K562 (cell line): ENCODE measurements around the gene EPHB4. TPM values are rescaled to one million over a fixed set of nuclear protein-coding genes. Genes with fewer than 3 reads are reported as not detected.

Experiments
- GABPA ChIP-seq: fragments of 200-800 bp; sonication (Bioruptor generic); conservative IDR thresholded peaks from 2 replicates; pipeline ENCODE4 v1.6.1; 2016; ENCODE audit warnings: low read depth, missing genetic modification characterization, missing compliant biosample characterization
- HDAC1 ChIP-seq, 2 experiments: fragments of 450-650 bp; IDR thresholded peaks; 2 replicates each; pipeline ENCODE4 v1.6.1; 2016 to 2017; ENCODE audit warnings: inconsistent platforms in 1 of 2, mild to moderate bottlenecking in 1 of 2, moderate library complexity in 1 of 2
- HDAC2 ChIP-seq: fragments of 450-650 bp; IDR thresholded peaks from 2 replicates; pipeline ENCODE4 v1.6.1; 2016; ENCODE audit warnings: mild to moderate bottlenecking
- KHSRP ChIP-seq: fragments of 450-650 bp; IDR thresholded peaks from 2 replicates; pipeline ENCODE4 v1.6.1; 2017
- NBN ChIP-seq: fragments of 450-650 bp; IDR thresholded peaks from 2 replicates; pipeline ENCODE4 v1.6.1; 2016; ENCODE audit warnings: low read depth, mild to moderate bottlenecking
- PHF20 ChIP-seq: fragments of 450-650 bp; IDR thresholded peaks from 2 replicates; pipeline ENCODE4 v1.6.1; 2018; ENCODE audit not compliant: partially characterized antibody
- POLR2A ChIP-seq: fragments of 450-650 bp; conservative IDR thresholded peaks from 2 replicates; pipeline ENCODE4 v1.6.1; 2016
- POLR3G ChIP-seq: IDR thresholded peaks from 2 replicates; pipeline ENCODE4 v1.6.1; 2011; ENCODE audit not compliant: insufficient read length, insufficient replicate concordance; ENCODE audit errors: extremely low read depth
- SAFB2 ChIP-seq: fragments of 200-400 bp; formaldehyde crosslinking; IDR thresholded peaks from 2 replicates; pipeline ENCODE4 v1.6.1; 2018; ENCODE audit warnings: borderline replicate concordance, low read length, low read depth, moderate library complexity; ENCODE audit not compliant: severe bottlenecking
- TCF7 ChIP-seq: sonication (generic); IDR thresholded peaks from 2 replicates; pipeline ENCODE4 v1.6.1; 2016; ENCODE audit warnings: antibody characterized with exemption, borderline replicate concordance
- TEAD1 ChIP-seq, 2 experiments: fragments of 450-650 bp in 1 of 2; sonication (generic) in 1 of 2; formaldehyde crosslinking; IDR thresholded peaks; 2 replicates each; pipeline versions ENCODE4 v1.4.0 to v1.8.0; 2020 to 2022; ENCODE audit warnings: mild to moderate bottlenecking in 2 of 2, missing genetic modification reagents in 1 of 2
- ZNF77 ChIP-seq: fragments of 250-450 bp; sonication (Bioruptor Pico); IDR thresholded peaks from 2 replicates; pipeline ENCODE4 v1.5.0; 2020
- polyA plus RNA-seq, 8 experiments: library from polyadenylated mRNA; depleted of rRNA in 4 of 8; stranded (reverse) in 5 of 8; unstranded in 3 of 8; fragments of >200 nt; fragmentation: Nextera tagmentation in 2 of 8; fragmentation: Illumina TruSeq in 1 of 8; extraction: Ambion mirVana in 2 of 8; extraction: Trizol in 1 of 8; gene quantifications; 2 replicates each; pipeline versions ENCODE4 v1.2.1 to v1.2.3, GENCODE V29; 2011 to 2014; ENCODE audit warnings: inconsistent platforms in 1 of 8, missing spikeins in 1 of 8
- total RNA-seq, 7 experiments: library from RNA; depleted of rRNA in 6 of 7; stranded (reverse); fragments of >200 nt in 6 of 7; fragmentation: Illumina TruSeq in 2 of 7; extraction: Trizol in 2 of 7; gene quantifications; 2 replicates each; pipeline versions ENCODE4 v1.2.1 to v1.2.3, GENCODE V29; 2011 to 2021; ENCODE audit warnings: low replicate concordance in 1 of 7
- TF ChIP-seq, protein P1 (sequence below), 3 experiments: fragments of 200-800 bp in 1 of 3; fragments of 250-450 bp in 1 of 3; fragments of 450-650 bp in 1 of 3; sonication (Bioruptor Pico) in 1 of 3; sonication (Bioruptor generic) in 1 of 3; formaldehyde crosslinking in 1 of 3; IDR thresholded peaks; 2 replicates each; pipeline versions ENCODE4 v1.6.1 to v1.8.0; 2016 to 2022; ENCODE audit warnings: mild to moderate bottlenecking in 2 of 3, missing genetic modification characterization in 2 of 3, missing compliant biosample characterization in 1 of 3, moderate library complexity in 1 of 3
- TF ChIP-seq, protein P2 (sequence below): sonication (generic); formaldehyde crosslinking; IDR thresholded peaks from 2 replicates; pipeline ENCODE4 v1.8.0; 2022; ENCODE audit warnings: mild to moderate bottlenecking, missing genetic modification reagents
- TF ChIP-seq, protein P3 (sequence below): fragments of 250-450 bp; sonication (Bioruptor Pico); IDR thresholded peaks from 2 replicates; pipeline ENCODE4 v1.5.0; 2020; ENCODE audit warnings: mild to moderate bottlenecking, borderline replicate concordance
- TF ChIP-seq, protein P4 (sequence below), 2 experiments: fragments of 450-650 bp; IDR thresholded peaks; 2 replicates each; pipeline ENCODE4 v1.6.1; 2018; ENCODE audit warnings: mild to moderate bottlenecking in 2 of 2, low read depth in 1 of 2; ENCODE audit not compliant: partially characterized antibody in 2 of 2

Gene EPHB4
- total and polyA plus RNA-seq, 9 of the 15 experiments (the other 6 are each of a cell fraction or from before 2014, with no cell fraction given): 1.2 to 82.1 (median 37.9) TPM

DNA sequence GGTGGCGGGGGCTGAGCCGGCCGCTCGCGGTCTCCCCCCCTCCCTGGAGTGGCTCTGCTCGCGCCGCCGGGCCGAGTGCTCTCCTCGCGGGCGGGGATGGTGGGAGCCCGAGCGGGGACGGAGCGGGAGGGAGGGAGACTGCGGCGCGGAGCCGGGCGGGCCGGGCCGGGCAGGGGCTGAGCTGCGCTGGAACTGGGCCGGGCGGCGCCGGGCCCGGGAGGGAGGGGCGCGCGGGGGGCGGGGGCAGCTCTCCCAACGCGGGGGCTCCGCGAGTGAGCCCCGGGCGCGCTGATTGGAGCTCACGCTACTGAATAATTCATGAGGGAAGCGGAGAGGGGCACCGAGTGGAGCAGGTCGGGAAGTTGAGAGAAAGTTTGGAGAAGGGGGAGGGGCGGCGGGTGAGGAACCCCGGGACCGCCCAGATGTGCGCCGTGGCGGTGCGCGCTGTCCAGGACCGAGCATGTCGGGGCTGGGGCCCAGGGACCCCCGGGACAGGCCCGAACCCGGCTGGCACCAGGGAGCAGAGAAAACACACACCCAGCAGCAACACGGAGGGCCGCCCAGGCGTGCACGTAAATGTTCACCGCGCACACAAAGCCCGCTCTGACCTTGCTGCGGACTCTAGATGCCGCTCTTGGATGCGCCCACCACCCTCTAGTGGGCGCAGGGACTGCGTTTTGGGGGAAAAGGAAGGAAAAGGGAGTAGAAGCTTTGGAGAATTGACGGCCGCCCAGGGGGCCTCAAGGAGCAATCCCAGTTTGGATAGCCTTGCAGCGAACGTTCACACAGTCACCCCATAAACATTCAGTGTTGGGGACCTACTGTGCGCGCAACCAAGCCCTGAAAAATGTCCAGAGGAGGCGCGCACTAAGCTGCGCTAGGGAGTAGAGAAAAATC, at the start of gene EPHB4 (continued):
- TF ChIP-seq, protein P1, sequence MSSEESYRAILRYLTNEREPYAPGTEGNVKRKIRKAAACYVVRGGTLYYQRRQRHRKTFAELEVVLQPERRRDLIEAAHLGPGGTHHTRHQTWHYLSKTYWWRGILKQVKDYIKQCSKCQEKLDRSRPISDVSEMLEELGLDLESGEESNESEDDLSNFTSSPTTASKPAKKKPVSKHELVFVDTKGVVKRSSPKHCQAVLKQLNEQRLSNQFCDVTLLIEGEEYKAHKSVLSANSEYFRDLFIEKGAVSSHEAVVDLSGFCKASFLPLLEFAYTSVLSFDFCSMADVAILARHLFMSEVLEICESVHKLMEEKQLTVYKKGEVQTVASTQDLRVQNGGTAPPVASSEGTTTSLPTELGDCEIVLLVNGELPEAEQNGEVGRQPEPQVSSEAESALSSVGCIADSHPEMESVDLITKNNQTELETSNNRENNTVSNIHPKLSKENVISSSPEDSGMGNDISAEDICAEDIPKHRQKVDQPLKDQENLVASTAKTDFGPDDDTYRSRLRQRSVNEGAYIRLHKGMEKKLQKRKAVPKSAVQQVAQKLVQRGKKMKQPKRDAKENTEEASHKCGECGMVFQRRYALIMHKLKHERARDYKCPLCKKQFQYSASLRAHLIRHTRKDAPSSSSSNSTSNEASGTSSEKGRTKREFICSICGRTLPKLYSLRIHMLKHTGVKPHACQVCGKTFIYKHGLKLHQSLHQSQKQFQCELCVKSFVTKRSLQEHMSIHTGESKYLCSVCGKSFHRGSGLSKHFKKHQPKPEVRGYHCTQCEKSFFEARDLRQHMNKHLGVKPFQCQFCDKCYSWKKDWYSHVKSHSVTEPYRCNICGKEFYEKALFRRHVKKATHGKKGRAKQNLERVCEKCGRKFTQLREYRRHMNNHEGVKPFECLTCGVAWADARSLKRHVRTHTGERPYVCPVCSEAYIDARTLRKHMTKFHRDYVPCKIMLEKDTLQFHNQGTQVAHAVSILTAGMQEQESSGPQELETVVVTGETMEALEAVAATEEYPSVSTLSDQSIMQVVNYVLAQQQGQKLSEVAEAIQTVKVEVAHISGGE (CRISPR knock-in tag; IDR thresholded peaks at IDR 0.05): 0 out of 6 replicates have a peak, but pooled peaks of 1 of the 3 experiments have one; percentile 8
- TF ChIP-seq ZNF77 (CRISPR knock-in tag) (no peak), TCF7 (no peak; the same call in 1 of the 2 replicates), PHF20 (peak; percentile 21), KHSRP (no peak), SAFB2 (no peak), GABPA (tag) (no peak; the same call in 1 of the 2 replicates), NBN (peak; percentile 74; the same call in 1 of the 2 replicates), POLR3G (no peak), POLR2A (peak; percentile 74), TEAD1 (CRISPR knock-in tag; IDR thresholded peaks at IDR 0.05) (peak in 1 of 2 experiments; percentile 45; a peak in 1 of 4 replicates), HDAC1 (IDR thresholded peaks at IDR 0.05) (peak in 1 of 2 experiments; percentile 84; a peak in 2 of 4 replicates), HDAC2 (peak; percentile 88)
- TF ChIP-seq, protein P2, sequence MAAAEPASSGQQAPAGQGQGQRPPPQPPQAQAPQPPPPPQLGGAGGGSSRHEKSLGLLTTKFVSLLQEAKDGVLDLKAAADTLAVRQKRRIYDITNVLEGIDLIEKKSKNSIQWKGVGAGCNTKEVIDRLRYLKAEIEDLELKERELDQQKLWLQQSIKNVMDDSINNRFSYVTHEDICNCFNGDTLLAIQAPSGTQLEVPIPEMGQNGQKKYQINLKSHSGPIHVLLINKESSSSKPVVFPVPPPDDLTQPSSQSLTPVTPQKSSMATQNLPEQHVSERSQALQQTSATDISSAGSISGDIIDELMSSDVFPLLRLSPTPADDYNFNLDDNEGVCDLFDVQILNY: 0 out of 2 replicates have a peak, but pooled peaks have one; percentile 32
- TF ChIP-seq, protein P3, sequence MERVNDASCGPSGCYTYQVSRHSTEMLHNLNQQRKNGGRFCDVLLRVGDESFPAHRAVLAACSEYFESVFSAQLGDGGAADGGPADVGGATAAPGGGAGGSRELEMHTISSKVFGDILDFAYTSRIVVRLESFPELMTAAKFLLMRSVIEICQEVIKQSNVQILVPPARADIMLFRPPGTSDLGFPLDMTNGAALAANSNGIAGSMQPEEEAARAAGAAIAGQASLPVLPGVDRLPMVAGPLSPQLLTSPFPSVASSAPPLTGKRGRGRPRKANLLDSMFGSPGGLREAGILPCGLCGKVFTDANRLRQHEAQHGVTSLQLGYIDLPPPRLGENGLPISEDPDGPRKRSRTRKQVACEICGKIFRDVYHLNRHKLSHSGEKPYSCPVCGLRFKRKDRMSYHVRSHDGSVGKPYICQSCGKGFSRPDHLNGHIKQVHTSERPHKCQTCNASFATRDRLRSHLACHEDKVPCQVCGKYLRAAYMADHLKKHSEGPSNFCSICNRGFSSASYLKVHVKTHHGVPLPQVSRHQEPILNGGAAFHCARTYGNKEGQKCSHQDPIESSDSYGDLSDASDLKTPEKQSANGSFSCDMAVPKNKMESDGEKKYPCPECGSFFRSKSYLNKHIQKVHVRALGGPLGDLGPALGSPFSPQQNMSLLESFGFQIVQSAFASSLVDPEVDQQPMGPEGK (CRISPR knock-in tag): no peak
- TF ChIP-seq, protein P4, sequence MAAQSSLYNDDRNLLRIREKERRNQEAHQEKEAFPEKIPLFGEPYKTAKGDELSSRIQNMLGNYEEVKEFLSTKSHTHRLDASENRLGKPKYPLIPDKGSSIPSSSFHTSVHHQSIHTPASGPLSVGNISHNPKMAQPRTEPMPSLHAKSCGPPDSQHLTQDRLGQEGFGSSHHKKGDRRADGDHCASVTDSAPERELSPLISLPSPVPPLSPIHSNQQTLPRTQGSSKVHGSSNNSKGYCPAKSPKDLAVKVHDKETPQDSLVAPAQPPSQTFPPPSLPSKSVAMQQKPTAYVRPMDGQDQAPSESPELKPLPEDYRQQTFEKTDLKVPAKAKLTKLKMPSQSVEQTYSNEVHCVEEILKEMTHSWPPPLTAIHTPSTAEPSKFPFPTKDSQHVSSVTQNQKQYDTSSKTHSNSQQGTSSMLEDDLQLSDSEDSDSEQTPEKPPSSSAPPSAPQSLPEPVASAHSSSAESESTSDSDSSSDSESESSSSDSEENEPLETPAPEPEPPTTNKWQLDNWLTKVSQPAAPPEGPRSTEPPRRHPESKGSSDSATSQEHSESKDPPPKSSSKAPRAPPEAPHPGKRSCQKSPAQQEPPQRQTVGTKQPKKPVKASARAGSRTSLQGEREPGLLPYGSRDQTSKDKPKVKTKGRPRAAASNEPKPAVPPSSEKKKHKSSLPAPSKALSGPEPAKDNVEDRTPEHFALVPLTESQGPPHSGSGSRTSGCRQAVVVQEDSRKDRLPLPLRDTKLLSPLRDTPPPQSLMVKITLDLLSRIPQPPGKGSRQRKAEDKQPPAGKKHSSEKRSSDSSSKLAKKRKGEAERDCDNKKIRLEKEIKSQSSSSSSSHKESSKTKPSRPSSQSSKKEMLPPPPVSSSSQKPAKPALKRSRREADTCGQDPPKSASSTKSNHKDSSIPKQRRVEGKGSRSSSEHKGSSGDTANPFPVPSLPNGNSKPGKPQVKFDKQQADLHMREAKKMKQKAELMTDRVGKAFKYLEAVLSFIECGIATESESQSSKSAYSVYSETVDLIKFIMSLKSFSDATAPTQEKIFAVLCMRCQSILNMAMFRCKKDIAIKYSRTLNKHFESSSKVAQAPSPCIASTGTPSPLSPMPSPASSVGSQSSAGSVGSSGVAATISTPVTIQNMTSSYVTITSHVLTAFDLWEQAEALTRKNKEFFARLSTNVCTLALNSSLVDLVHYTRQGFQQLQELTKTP (IDR thresholded peaks at IDR 0.05; ENCODE audit: low read depth in 1 of 2, partially characterized antibody in 2 of 2): peak in 1 of 2 experiments; percentile 28
